Prostate gland (tissue), 2 donors: Measurements from ENCODE around the gene UVSSA. TPM values are rescaled to one million over a fixed set of nuclear protein-coding genes. Genes with fewer than 3 reads are reported as not detected.

Experiments used
- DNase-seq: peaks from one replicate; pipeline ENCODE4 v3.0.0-alpha.2; 2019; ENCODE audit warnings: low spot score
- H3K27ac ChIP-seq, 2 donors: fragments of 200-600 bp; sonication (generic); 2 replicates each; pipeline ENCODE4 v1.5.1; 2017 to 2019
- H3K27me3 ChIP-seq: fragments of 200-600 bp; sonication (generic); replicated peaks from 2 replicates; pipeline ENCODE4 v1.5.1; 2019; ENCODE audit not compliant: insufficient read depth
- H3K36me3 ChIP-seq, 2 donors: fragments of 200-600 bp; sonication (generic); 1 replicate in 1 of 2; 2 replicates in 1 of 2; pipeline versions ENCODE4 v1.5.1 to v1.8.1; 2017 to 2019
- H3K4me1 ChIP-seq: fragments of 200-600 bp; sonication (generic); replicated peaks from 2 replicates; pipeline ENCODE4 v1.5.1; 2019
- H3K4me3 ChIP-seq, 2 donors: fragments of 200-600 bp; sonication (generic); 2 replicates each; pipeline ENCODE4 v1.5.1; 2017 to 2019
- H3K9me3 ChIP-seq: fragments of 200-600 bp; sonication (generic); 2 replicates; pipeline ENCODE4 v1.5.1; 2017
- POLR2A ChIP-seq: fragments of 450-650 bp; IDR thresholded peaks from one replicate; pipeline ENCODE4 v1.6.1; 2016; ENCODE audit warnings: antibody characterized with exemption, mild to moderate bottlenecking
- POLR2AphosphoS5 ChIP-seq: sonication (generic); formaldehyde crosslinking; IDR thresholded peaks from one replicate; pipeline ENCODE4 v1.6.1; 2017; ENCODE audit warnings: antibody characterized with exemption
- WGBS: methylation state at CpG from one replicate; pipeline ENCODE4 v1.1.5; 2018; 5-methylcytosine and 5-hydroxymethylcytosine counted together
- intact Hi-C: fragments of 100-400 bp; cut with DNase I; formaldehyde crosslinking; loops from one replicate; pipeline ENCODE4 v1.14.2; 2022
- total RNA-seq, 2 donors: library from RNA; depleted of rRNA; stranded (reverse); fragments of >200 nt; gene quantifications; one replicate each; pipeline ENCODE4 v1.1.0, GENCODE V29; 2016
- TF ChIP-seq, protein P1 (sequence below), 4 experiments: fragments of 200-600 bp in 2 of 4; fragments of 450-650 bp in 2 of 4; sonication (generic) in 2 of 4; IDR thresholded peaks; 1 replicate in 3 of 4; 2 replicates in 1 of 4; pipeline ENCODE4 v1.5.1; 2016 to 2019; ENCODE audit warnings: antibody characterized with exemption in 4 of 4, mild to moderate bottlenecking in 2 of 4, moderate library complexity in 2 of 4

UVSSA gene, protein sequence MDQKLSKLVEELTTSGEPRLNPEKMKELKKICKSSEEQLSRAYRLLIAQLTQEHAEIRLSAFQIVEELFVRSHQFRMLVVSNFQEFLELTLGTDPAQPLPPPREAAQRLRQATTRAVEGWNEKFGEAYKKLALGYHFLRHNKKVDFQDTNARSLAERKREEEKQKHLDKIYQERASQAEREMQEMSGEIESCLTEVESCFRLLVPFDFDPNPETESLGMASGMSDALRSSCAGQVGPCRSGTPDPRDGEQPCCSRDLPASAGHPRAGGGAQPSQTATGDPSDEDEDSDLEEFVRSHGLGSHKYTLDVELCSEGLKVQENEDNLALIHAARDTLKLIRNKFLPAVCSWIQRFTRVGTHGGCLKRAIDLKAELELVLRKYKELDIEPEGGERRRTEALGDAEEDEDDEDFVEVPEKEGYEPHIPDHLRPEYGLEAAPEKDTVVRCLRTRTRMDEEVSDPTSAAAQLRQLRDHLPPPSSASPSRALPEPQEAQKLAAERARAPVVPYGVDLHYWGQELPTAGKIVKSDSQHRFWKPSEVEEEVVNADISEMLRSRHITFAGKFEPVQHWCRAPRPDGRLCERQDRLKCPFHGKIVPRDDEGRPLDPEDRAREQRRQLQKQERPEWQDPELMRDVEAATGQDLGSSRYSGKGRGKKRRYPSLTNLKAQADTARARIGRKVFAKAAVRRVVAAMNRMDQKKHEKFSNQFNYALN
- 10 to 100 TPM; 20.8 to 47.9 TPM for total RNA-seq

DNA sequence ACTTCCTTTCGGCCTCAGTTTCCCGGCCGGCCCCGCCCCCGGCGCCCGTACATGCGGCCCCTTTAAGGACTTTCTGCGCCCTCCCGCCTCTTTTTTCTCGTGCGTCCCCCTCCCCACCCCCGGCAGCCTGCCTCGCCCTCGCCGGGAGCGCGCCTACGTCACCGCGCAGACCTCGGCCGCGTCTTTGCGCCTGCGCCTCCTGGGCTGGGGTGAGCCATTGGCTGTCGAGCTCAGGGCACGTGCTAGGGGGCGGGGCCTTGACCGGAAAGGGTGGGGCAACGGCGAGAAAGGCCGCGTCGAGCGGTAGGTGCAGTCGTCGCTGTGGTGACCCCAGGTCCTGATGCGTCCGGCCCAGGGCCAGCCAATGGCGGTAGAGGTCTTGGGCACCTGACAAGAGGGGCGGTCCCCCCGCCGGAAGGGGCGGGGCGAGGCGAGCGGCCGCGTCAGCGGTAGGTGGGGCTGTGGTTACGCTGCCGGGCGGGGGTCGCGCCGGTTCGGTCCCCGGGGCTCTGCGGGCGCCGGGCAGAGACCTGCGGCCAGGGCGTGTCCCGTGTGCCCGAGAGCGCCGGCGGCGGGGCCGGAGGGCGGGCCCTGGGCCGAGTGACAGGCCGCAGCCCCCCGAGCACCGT lies at the start of gene UVSSA:
Gene UVSSA (plus strand): TSS at position 428 of the 629 bp plus-strand sequence. CDS start 884 bp downstream, outside the sequence.
- H3K36me3 ChIP-seq = no peaks in the 10 kb centered on the region
- intact Hi-C loops = loop anchor here (1.0 to 5.0 kb wide), 4 partner anchors 55 to 336 kb away; partner anchors contain the start of genes CTBP1 and FGFRL1

DNA sequence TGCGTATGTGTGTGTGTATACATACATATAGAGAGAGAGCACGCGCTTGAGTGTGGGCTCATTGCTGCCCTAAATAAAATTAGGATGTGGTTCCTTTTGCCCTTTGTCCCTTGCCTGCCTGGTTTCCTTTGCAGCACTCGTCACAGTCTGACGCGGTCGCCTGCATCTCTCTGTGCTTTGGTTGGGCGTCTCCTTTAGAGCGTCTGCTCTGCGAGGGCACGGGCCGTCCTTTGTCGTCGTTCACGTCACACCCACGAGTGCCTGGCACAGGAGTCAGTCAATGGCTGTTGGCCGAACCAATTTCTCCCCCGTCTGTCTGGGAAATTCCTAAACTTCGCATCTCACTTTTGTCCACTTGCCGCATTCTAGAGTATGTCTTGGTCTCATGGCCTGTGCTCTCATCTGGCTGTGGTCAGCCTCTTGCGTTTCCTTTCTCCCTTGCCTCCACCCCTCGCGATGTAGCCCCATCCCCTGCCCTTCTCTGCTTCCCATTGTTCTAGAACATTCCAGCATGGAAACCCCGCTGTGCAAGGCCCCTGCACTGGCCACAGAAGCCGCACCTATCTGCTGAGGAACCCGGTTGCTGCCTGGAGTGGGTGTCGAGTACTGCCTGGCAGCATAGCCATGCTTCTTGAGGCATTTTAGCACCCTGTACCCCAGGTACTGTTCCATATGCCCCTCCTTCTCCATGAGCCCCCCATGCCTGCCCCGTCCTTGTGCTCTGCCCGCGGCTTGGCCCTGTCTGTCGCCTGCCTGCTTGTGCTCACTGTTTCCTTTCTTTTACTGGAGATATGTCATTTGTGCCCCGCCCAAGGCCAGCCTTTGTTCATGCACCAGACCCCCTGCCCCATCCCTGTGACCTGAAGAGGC lies 49.3 kb upstream of the UVSSA start:
- no peak overlapping the region for H3K27ac ChIP-seq
- H3K9me3 ChIP-seq = no peaks in the 10 kb centered on the region
- WGBS = 89% methylated on average over 32 of the region's 32 CpGs
- DNase-seq = no peak
- TF ChIP-seq POLR2A = no peak
- no peak for TF ChIP-seq POLR2AphosphoS5
- TF ChIP-seq, protein P1, sequence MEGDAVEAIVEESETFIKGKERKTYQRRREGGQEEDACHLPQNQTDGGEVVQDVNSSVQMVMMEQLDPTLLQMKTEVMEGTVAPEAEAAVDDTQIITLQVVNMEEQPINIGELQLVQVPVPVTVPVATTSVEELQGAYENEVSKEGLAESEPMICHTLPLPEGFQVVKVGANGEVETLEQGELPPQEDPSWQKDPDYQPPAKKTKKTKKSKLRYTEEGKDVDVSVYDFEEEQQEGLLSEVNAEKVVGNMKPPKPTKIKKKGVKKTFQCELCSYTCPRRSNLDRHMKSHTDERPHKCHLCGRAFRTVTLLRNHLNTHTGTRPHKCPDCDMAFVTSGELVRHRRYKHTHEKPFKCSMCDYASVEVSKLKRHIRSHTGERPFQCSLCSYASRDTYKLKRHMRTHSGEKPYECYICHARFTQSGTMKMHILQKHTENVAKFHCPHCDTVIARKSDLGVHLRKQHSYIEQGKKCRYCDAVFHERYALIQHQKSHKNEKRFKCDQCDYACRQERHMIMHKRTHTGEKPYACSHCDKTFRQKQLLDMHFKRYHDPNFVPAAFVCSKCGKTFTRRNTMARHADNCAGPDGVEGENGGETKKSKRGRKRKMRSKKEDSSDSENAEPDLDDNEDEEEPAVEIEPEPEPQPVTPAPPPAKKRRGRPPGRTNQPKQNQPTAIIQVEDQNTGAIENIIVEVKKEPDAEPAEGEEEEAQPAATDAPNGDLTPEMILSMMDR (IDR thresholded peaks at IDR 0.05) = no peak
- no peaks in the 10 kb centered on the region for H3K27me3 ChIP-seq
- no peaks in the 10 kb centered on the region for H3K36me3 ChIP-seq
- H3K4me1 ChIP-seq = no peaks in the 10 kb centered on the region
- no peak overlapping the region for H3K4me3 ChIP-seq
- intact Hi-C loops = no loop called here

More for the DNA sequence above, at the start of gene UVSSA:
- H3K27me3 ChIP-seq = no peaks in the 10 kb centered on the region
- TF ChIP-seq POLR2AphosphoS5 = peak; percentile 99
- TF ChIP-seq POLR2A = peak; percentile 85
- TF ChIP-seq, protein P1 (IDR thresholded peaks at IDR 0.05) = peak in 1 of 4 experiments; percentile 3
- WGBS = under 1% methylated on average over 48 of the region's 76 CpGs
- DNase-seq = peak; percentile 100
- H3K9me3 ChIP-seq = no peaks in the 10 kb centered on the region
- peaks cover 13% of the 10 kb centered on the region for H3K4me1 ChIP-seq
- peak within 1 kb of the TSS; percentile 95 to 100 for H3K27ac ChIP-seq
- H3K4me3 ChIP-seq = peak within 1 kb of the TSS; percentile 96 to 99

DNA sequence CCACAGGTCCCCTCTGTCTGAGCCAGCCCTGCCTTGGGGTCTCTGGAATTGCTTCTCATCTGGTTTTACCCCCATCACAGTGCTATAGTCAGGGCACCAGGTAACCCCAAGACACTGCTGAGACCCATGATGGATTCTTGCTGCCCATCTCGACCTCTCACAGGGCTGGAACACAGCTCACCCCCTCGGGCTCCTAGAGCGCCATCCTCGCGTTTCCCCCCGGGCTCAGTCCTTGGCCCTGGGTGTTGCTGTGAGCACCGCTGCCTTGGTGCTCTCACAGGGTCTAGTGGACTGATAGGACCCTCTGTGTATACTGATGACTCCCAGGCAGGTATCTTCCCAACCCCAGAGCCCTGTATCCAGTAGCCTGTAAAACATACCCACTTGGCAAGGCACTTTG lies 48.5 kb upstream of the UVSSA start:
- no peak overlapping the region for H3K27ac ChIP-seq
- no peak for DNase-seq
- H3K9me3 ChIP-seq = no peaks in the 10 kb centered on the region
- intact Hi-C loops = no loop called here
- no peaks in the 10 kb centered on the region for H3K4me1 ChIP-seq
- H3K4me3 ChIP-seq = no peak overlapping the region
- TF ChIP-seq POLR2AphosphoS5 = no peak
- TF ChIP-seq, protein P1 (IDR thresholded peaks at IDR 0.05) = no peak
- no peak for TF ChIP-seq POLR2A
- H3K27me3 ChIP-seq = no peaks in the 10 kb centered on the region
- 94% methylated on average over 7 of the region's 7 CpGs for WGBS
- no peaks in the 10 kb centered on the region for H3K36me3 ChIP-seq

DNA sequence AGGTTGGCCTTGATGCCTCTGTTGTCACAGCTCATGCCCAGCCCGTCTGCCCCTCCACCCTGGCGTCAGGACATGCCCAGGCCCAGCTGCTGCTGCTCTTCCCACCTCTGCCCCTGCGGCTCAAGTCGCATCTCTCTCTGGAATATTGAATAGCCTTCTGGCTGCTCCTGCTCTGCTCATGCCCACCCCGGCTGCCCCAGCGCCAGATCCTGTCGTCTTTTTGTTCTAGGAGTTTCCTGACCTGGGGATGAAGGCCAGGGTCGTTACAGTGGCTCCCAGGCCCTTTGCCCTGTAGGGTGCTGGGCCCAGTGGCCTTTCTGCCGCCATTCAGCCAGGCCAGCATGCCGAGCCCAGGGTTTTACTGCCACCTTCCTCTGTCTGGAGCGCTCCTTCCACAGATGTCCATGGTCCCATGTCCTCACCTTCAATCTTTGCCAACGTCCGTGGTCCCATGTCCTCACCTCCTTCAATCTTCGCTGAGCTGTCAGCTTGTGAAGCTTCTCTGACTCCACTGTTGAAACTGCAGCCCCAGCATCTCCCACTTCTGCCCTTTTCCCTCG lies 47.6 kb upstream of the UVSSA start:
- no peaks in the 10 kb centered on the region for H3K9me3 ChIP-seq
- WGBS = 79% methylated on average over 15 of the region's 15 CpGs
- H3K4me1 ChIP-seq = no peaks in the 10 kb centered on the region
- H3K4me3 ChIP-seq = no peak overlapping the region
- no peaks in the 10 kb centered on the region for H3K36me3 ChIP-seq
- DNase-seq = no peak
- no peaks in the 10 kb centered on the region for H3K27me3 ChIP-seq
- TF ChIP-seq, protein P1 (IDR thresholded peaks at IDR 0.05) = no peak
- TF ChIP-seq POLR2A (no peak), POLR2AphosphoS5 (no peak)
- H3K27ac ChIP-seq = no peak overlapping the region
- intact Hi-C loops = no loop called here
